NCI-H1436 treated with DMSO at 0.1 percent for 48 hours (cell line): Measurements from ENCODE around the gene SLC25A45.

Source experiments
- DNase-seq: peaks from one replicate; lab custom pipeline; 2025; lab: John Stamatoyannopoulos, UW

The SLC25A45 gene

GRCh38 chr11:65404638-65405339 is 22.3 kb upstream of the SLC25A45 start:
- no peak for DNase-seq

- no peak for DNase-seq
These were observed 21.8 kb upstream of the SLC25A45 start for GRCh38 chr11:65404210-65404609.

GRCh38 chr11:65403607-65404121 is 21.2 kb upstream of the SLC25A45 start:
- no peak for DNase-seq

GRCh38 chr11:65402790-65403189 is 20.3 kb upstream of the SLC25A45 start:
- no peak for DNase-seq

- DNase-seq: no peak
These were observed 19.4 kb upstream of the SLC25A45 start for GRCh38 chr11:65401803-65402248.

- DNase-seq: no peak
These were observed 18.8 kb upstream of the SLC25A45 start for GRCh38 chr11:65401073-65401802.

- no peak for DNase-seq
These were observed 18.0 kb upstream of the SLC25A45 start for GRCh38 chr11:65400307-65401072.

GRCh38 chr11:65399845-65400244 is 17.4 kb upstream of the SLC25A45 start:
- no peak for DNase-seq

- no peak for DNase-seq
These were observed 16.8 kb upstream of the SLC25A45 start for GRCh38 chr11:65399249-65399648.

- no peak for DNase-seq
These were observed 16.0 kb upstream of the SLC25A45 start for GRCh38 chr11:65398362-65398910.

GRCh38 chr11:65396769-65397745 is 14.6 kb upstream of the SLC25A45 start:
- DNase-seq: no peak

- DNase-seq: no peak
These were observed 13.6 kb upstream of the SLC25A45 start for GRCh38 chr11:65395961-65396530.

GRCh38 chr11:65394125-65394536 is 11.7 kb upstream of the SLC25A45 start:
- DNase-seq: no peak

GRCh38 chr11:65393513-65394079 is 11.2 kb upstream of the SLC25A45 start:
- DNase-seq: no peak

GRCh38 chr11:65392899-65393298 is 10.5 kb upstream of the SLC25A45 start:
- no peak for DNase-seq

GRCh38 chr11:65392186-65392829 is 9.9 kb upstream of the SLC25A45 start:
- no peak for DNase-seq

GRCh38 chr11:65390996-65391395 is 8.6 kb upstream of the SLC25A45 start:
- no peak for DNase-seq

- no peak for DNase-seq
These were observed 7.9 kb upstream of the SLC25A45 start for GRCh38 chr11:65390099-65390941.
